PC-3 (cell line): Measurements from ENCODE around the gene EIF5.

Experiments used
- EZH2 ChIP-seq: fragments of 300-600 bp; sonication (generic); IDR thresholded peaks from one replicate; pipeline ENCODE4 v1.6.1; 2017; ENCODE audit warnings: antibody characterized with exemption, mild to moderate bottlenecking, low read length; ENCODE audit not compliant: unreplicated experiment
- EZH2phosphoT487 ChIP-seq: fragments of 300-600 bp; sonication (generic); IDR thresholded peaks from 2 replicates; pipeline ENCODE4 v1.6.1; 2018; ENCODE audit warnings: mild to moderate bottlenecking, antibody characterized with exemption, low read length, borderline replicate concordance
- TF ChIP-seq, protein P1 (sequence below): fragments of 300-600 bp; sonication (generic); conservative IDR thresholded peaks from 2 replicates; pipeline ENCODE4 v1.5.1; 2017; ENCODE audit warnings: antibody characterized with exemption, low read depth, mild to moderate bottlenecking, low read length

GRCh38 chr14:103372017-103372416, 38.0 kb downstream of the EIF5 start:
- TF ChIP-seq EZH2phosphoT487 (no peak), EZH2 (no peak)
- TF ChIP-seq, protein P1, sequence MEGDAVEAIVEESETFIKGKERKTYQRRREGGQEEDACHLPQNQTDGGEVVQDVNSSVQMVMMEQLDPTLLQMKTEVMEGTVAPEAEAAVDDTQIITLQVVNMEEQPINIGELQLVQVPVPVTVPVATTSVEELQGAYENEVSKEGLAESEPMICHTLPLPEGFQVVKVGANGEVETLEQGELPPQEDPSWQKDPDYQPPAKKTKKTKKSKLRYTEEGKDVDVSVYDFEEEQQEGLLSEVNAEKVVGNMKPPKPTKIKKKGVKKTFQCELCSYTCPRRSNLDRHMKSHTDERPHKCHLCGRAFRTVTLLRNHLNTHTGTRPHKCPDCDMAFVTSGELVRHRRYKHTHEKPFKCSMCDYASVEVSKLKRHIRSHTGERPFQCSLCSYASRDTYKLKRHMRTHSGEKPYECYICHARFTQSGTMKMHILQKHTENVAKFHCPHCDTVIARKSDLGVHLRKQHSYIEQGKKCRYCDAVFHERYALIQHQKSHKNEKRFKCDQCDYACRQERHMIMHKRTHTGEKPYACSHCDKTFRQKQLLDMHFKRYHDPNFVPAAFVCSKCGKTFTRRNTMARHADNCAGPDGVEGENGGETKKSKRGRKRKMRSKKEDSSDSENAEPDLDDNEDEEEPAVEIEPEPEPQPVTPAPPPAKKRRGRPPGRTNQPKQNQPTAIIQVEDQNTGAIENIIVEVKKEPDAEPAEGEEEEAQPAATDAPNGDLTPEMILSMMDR, result no peak
